Measurements from ENCODE around the gene ANXA8L1.
"Not testable (repeated sequence)": the region's sequence is repeated elsewhere in the genome, so short reads cannot be mapped to it uniquely, and the experiment has no call there.

The ANXA8L1 gene

DNA sequence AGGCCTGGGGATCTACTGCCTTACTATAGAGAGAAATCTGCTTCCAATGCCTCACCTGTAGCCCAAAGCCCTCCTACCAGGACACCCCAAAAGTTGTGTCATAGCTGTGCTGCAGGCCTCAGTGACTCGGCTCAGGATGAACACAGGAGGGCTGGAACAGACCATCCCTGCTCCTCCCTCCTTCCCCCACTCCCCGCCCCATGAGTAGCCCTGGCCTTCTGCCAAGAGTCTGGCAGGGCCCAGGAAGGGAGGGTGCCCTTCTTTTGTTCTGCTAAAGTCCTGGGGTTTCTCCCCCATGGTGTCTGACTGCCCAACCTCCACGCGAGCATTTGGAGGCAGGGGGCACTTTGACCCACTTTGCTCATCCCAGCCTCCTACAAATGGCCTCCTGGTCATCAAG lies 65.4 kb downstream of the ANXA8L1 start:
- H3K4me3 ChIP-seq (ENCODE audit: low read depth, low read length); DNase-seq (ENCODE audit: low read depth): not testable (repeated sequence)
